DOHH2 (cell line): ENCODE measurements around the gene SKAP2.

ENCODE experiments used
- H3F3A ChIP-seq: fragments of 200-600 bp; sonication (generic), shearing (Covaris generic); 2 replicates; pipeline ENCODE4 v1.6.0; 2016; ENCODE audit warnings: antibody characterized with exemption, mild to moderate bottlenecking; ENCODE audit not compliant: control insufficient read depth, insufficient read depth
- H3K27ac ChIP-seq: fragments of 200-600 bp; sonication (generic); 2 replicates; pipeline ENCODE4 v1.5.1; 2014; ENCODE audit warnings: low read depth, mild to moderate bottlenecking, low read length, moderate library complexity
- H3K27me3 ChIP-seq: fragments of 200-600 bp; sonication (generic); 2 replicates; pipeline ENCODE4 v1.6.1; 2014; ENCODE audit warnings: mild to moderate bottlenecking, low read length, mixed read lengths; ENCODE audit not compliant: control insufficient read depth
- H3K36me3 ChIP-seq: fragments of 200-600 bp; sonication (generic); 2 replicates; pipeline ENCODE4 v1.6.1; 2014; ENCODE audit warnings: mild to moderate bottlenecking, low read length, moderate library complexity, mixed read lengths; ENCODE audit not compliant: control insufficient read depth
- H3K4me1 ChIP-seq: fragments of 200-600 bp; sonication (generic); 2 replicates; pipeline ENCODE4 v1.6.1; 2014; ENCODE audit warnings: mild to moderate bottlenecking, low read length, mixed read lengths; ENCODE audit not compliant: control insufficient read depth
- H3K4me2 ChIP-seq: fragments of 200-600 bp; sonication (generic); 2 replicates; pipeline ENCODE4 v1.6.0; 2014; ENCODE audit warnings: mild to moderate bottlenecking, low read length, moderate library complexity
- H3K4me3 ChIP-seq: fragments of 200-600 bp; sonication (generic); 2 replicates; pipeline ENCODE4 v1.5.1; 2014; ENCODE audit warnings: mild to moderate bottlenecking, low read length, mixed read lengths
- H3K79me2 ChIP-seq: fragments of 200-600 bp; sonication (generic); 2 replicates; pipeline ENCODE4 v1.6.1; 2014; ENCODE audit warnings: mild to moderate bottlenecking, low read length, mixed read lengths; ENCODE audit not compliant: control insufficient read depth
- H3K9me2 ChIP-seq: fragments of 200-600 bp; sonication (generic); replicated peaks from 2 replicates; pipeline ENCODE4 v1.6.1; 2014; ENCODE audit warnings: mild to moderate bottlenecking, low read length, mixed read lengths; ENCODE audit not compliant: control insufficient read depth
- H3K9me3 ChIP-seq: fragments of 200-600 bp; sonication (generic); 2 replicates; pipeline ENCODE4 v1.6.1; 2014; ENCODE audit warnings: antibody characterized with exemption, low read length, mixed read lengths; ENCODE audit not compliant: control insufficient read depth, insufficient read depth
- H4K20me1 ChIP-seq: fragments of 200-600 bp; sonication (generic); 2 replicates; pipeline ENCODE4 v1.6.0; 2014; ENCODE audit warnings: low read depth, mild to moderate bottlenecking, antibody characterized with exemption, low read length, moderate library complexity; ENCODE audit not compliant: control insufficient read depth, insufficient read depth
- CTCF ChIP-seq: fragments of 200-600 bp; sonication (generic); IDR thresholded peaks from one replicate; pipeline ENCODE4 v1.5.1; 2014; ENCODE audit warnings: antibody characterized with exemption, mild to moderate bottlenecking, low read depth, low read length; ENCODE audit not compliant: poor library complexity, severe bottlenecking
- EZH2phosphoT487 ChIP-seq: fragments of 200-600 bp; sonication (generic); IDR thresholded peaks from 2 replicates; pipeline ENCODE4 v1.6.1; 2017; ENCODE audit warnings: borderline replicate concordance, mild to moderate bottlenecking, antibody characterized with exemption, low read length, moderate library complexity, mixed read lengths

The SKAP2 gene

GRCh38 chr7:26794541-26794940 lies 69.8 kb downstream of the SKAP2 start:
- TF ChIP-seq EZH2phosphoT487 = no peak
- TF ChIP-seq CTCF = no peak
- no peaks in the 10 kb centered on the region for H3K27me3 ChIP-seq
- no peak overlapping the region for H3K4me3 ChIP-seq

GRCh38 chr7:26792576-26792975 lies 71.8 kb downstream of the SKAP2 start:
- Histone ChIP-seq H3F3A (no peaks in the 10 kb centered on the region), H3K27me3 (no peaks in the 10 kb centered on the region), H3K4me2 (no peak overlapping the region), H3K79me2 (no peaks in the 10 kb centered on the region), H3K9me2 (no peaks in the 10 kb centered on the region), H3K9me3 (no peaks in the 10 kb centered on the region), H4K20me1 (no peaks in the 10 kb centered on the region), H3K27ac (no peak overlapping the region), H3K4me3 (no peak overlapping the region), H3K36me3 (no peaks in the 10 kb centered on the region), H3K4me1 (no peaks in the 10 kb centered on the region)
- TF ChIP-seq CTCF (no peak), EZH2phosphoT487 (no peak)

More at GRCh38 chr7:26794541-26794940, 69.8 kb downstream of the SKAP2 start:
- H3F3A ChIP-seq = no peaks in the 10 kb centered on the region
- no peaks in the 10 kb centered on the region for H3K9me3 ChIP-seq
- no peaks in the 10 kb centered on the region for H3K79me2 ChIP-seq
- H3K4me2 ChIP-seq = no peak overlapping the region
- H3K27ac ChIP-seq = no peak overlapping the region
- no peaks in the 10 kb centered on the region for H3K4me1 ChIP-seq
- H3K9me2 ChIP-seq = no peaks in the 10 kb centered on the region
- H3K36me3 ChIP-seq = no peaks in the 10 kb centered on the region
- H4K20me1 ChIP-seq = no peaks in the 10 kb centered on the region

- no peaks in the 10 kb centered on the region for H3K9me2 ChIP-seq
- H4K20me1 ChIP-seq = no peaks in the 10 kb centered on the region
- no peaks in the 10 kb centered on the region for H3K4me1 ChIP-seq
- no peaks in the 10 kb centered on the region for H3F3A ChIP-seq
- H3K27me3 ChIP-seq = no peaks in the 10 kb centered on the region
- no peak overlapping the region for H3K4me2 ChIP-seq
- H3K27ac ChIP-seq = no peak overlapping the region
- H3K36me3 ChIP-seq = no peaks in the 10 kb centered on the region
- no peaks in the 10 kb centered on the region for H3K79me2 ChIP-seq
- H3K9me3 ChIP-seq = no peaks in the 10 kb centered on the region
- TF ChIP-seq EZH2phosphoT487 (no peak), CTCF (no peak)
- no peak overlapping the region for H3K4me3 ChIP-seq
Observed at GRCh38 chr7:26792006-26792405, 72.4 kb downstream of the SKAP2 start.
